H9 (cell line): ENCODE data around the gene RNU1-3. TPM values are rescaled to one million over a fixed set of nuclear protein-coding genes. Genes with fewer than 3 reads are reported as not detected.

Experiments
- DNase-seq: peaks from one replicate; pipeline ENCODE4 v3.0.0-alpha.2; 2017
- H2AFZ ChIP-seq: one replicate; pipeline ENCODE4 v1.6.1; 2013; ENCODE audit warnings: mild to moderate bottlenecking, low read length, control low read depth, moderate library complexity
- H2AK5ac ChIP-seq: 2 replicates; pipeline ENCODE4 v1.6.1; 2013; ENCODE audit warnings: low read length, control low read depth, mixed read lengths; ENCODE audit not compliant: insufficient read length
- H2BK120ac ChIP-seq: one replicate; pipeline ENCODE4 v1.6.1; 2013; ENCODE audit warnings: low read depth, mild to moderate bottlenecking, low read length, control low read depth, inconsistent platforms; ENCODE audit not compliant: poor library complexity, severe bottlenecking
- H2BK12ac ChIP-seq: 2 replicates; pipeline ENCODE4 v1.6.1; 2013; ENCODE audit warnings: low read length, control low read depth, mixed read lengths, low read depth; ENCODE audit not compliant: insufficient read length
- H2BK15ac ChIP-seq: 2 replicates; pipeline ENCODE4 v1.6.1; 2013; ENCODE audit warnings: low read depth, low read length, control low read depth
- H2BK20ac ChIP-seq: one replicate; pipeline ENCODE4 v1.6.1; 2013; ENCODE audit warnings: low read depth, mild to moderate bottlenecking, low read length, control low read depth, inconsistent platforms; ENCODE audit not compliant: poor library complexity, severe bottlenecking
- H2BK5ac ChIP-seq: 2 replicates; pipeline ENCODE4 v1.6.1; 2013; ENCODE audit warnings: low read length, control low read depth, mixed read lengths; ENCODE audit not compliant: insufficient read length
- H3K14ac ChIP-seq: 2 replicates; pipeline ENCODE4 v1.6.1; 2013; ENCODE audit warnings: low read length, control low read depth; ENCODE audit not compliant: insufficient read depth
- H3K18ac ChIP-seq: 2 replicates; pipeline ENCODE4 v1.6.1; 2013; ENCODE audit warnings: low read depth, mild to moderate bottlenecking, mixed read lengths, low read length, control low read depth; ENCODE audit not compliant: insufficient read length
- H3K23ac ChIP-seq: 2 replicates; pipeline ENCODE4 v1.6.1; 2013; ENCODE audit warnings: low read length, control low read depth, mixed read lengths, low read depth; ENCODE audit not compliant: insufficient read length
- H3K23me2 ChIP-seq: 2 replicates; pipeline ENCODE4 v1.6.1; 2013; ENCODE audit warnings: low read depth, mild to moderate bottlenecking, mixed read lengths, low read length, control low read depth; ENCODE audit not compliant: insufficient read length, poor library complexity, severe bottlenecking
- H3K27ac ChIP-seq: 2 replicates; pipeline ENCODE4 v1.5.1; 2013; ENCODE audit warnings: low read length, control low read depth, mixed read lengths, low read depth; ENCODE audit not compliant: insufficient read length
- H3K27me3 ChIP-seq: 2 replicates; pipeline ENCODE4 v1.6.1; 2013; ENCODE audit warnings: low read length, control low read depth, inconsistent platforms; ENCODE audit not compliant: insufficient read depth
- H3K4ac ChIP-seq: 2 replicates; pipeline ENCODE4 v1.6.1; 2013; ENCODE audit warnings: low read depth, mild to moderate bottlenecking, control low read depth, inconsistent platforms, low read length, moderate library complexity
- H3K4me1 ChIP-seq: 2 replicates; pipeline ENCODE4 v1.6.1; 2013; ENCODE audit warnings: low read length, control low read depth, inconsistent platforms; ENCODE audit not compliant: insufficient read depth
- H3K4me2 ChIP-seq: 2 replicates; pipeline ENCODE4 v1.6.1; 2013; ENCODE audit warnings: low read length, control low read depth, mixed read lengths; ENCODE audit not compliant: insufficient read length, insufficient read depth
- H3K56ac ChIP-seq: 2 replicates; pipeline ENCODE4 v1.6.1; 2013; ENCODE audit warnings: low read depth, mild to moderate bottlenecking, mixed read lengths, low read length, control low read depth; ENCODE audit not compliant: insufficient read length
- H3K79me1 ChIP-seq: 2 replicates; pipeline ENCODE4 v1.6.1; 2013; ENCODE audit warnings: low read depth, mild to moderate bottlenecking, moderate library complexity, low read length, control low read depth, inconsistent platforms; ENCODE audit not compliant: insufficient read depth, poor library complexity, severe bottlenecking
- H3K79me2 ChIP-seq: 2 replicates; pipeline ENCODE4 v1.6.1; 2013; ENCODE audit warnings: low read length, control low read depth, inconsistent platforms; ENCODE audit not compliant: insufficient read depth
- H3K9ac ChIP-seq: 2 replicates; pipeline ENCODE4 v1.6.1; 2013; ENCODE audit warnings: low read length, control low read depth, mixed read lengths; ENCODE audit not compliant: insufficient read length; ENCODE audit errors: extremely low read depth
- H3K9me3 ChIP-seq: one replicate; pipeline ENCODE4 v1.6.1; 2013; ENCODE audit warnings: low read depth, low read length, inconsistent platforms; ENCODE audit not compliant: control insufficient read depth
- H3T11ph ChIP-seq: one replicate; pipeline ENCODE4 v1.6.1; 2013; ENCODE audit warnings: mild to moderate bottlenecking, low read length, control low read depth, inconsistent platforms
- H4K20me1 ChIP-seq: one replicate; pipeline ENCODE4 v1.6.1; 2013; ENCODE audit not compliant: control insufficient read depth, insufficient read length, insufficient read depth
- H4K5ac ChIP-seq: 2 replicates; pipeline ENCODE4 v1.6.1; 2013; ENCODE audit warnings: low read depth, mild to moderate bottlenecking, mixed read lengths, low read length, control low read depth; ENCODE audit not compliant: insufficient read length
- H4K8ac ChIP-seq: replicated peaks from 2 replicates; pipeline ENCODE4 v1.6.1; 2013; ENCODE audit warnings: low read length, control low read depth, mixed read lengths, low read depth; ENCODE audit not compliant: insufficient read length
- H4K91ac ChIP-seq: 2 replicates; pipeline ENCODE4 v1.6.1; 2013; ENCODE audit warnings: low read depth, mild to moderate bottlenecking, moderate library complexity, mixed read lengths, low read length, control low read depth; ENCODE audit not compliant: insufficient read length
- H3K27ac Mint-ChIP-seq, 3 experiments: 2 replicates in 2 of 3; 3 replicates in 1 of 3; pipeline ENCODE4 v1.8.0; 2020 to 2021; ENCODE audit warnings: mixed read lengths in 3 of 3, mild to moderate bottlenecking in 1 of 3, moderate library complexity in 1 of 3
- H3K27me3 Mint-ChIP-seq: 2 replicates; pipeline ENCODE4 v1.8.0; 2021; ENCODE audit warnings: low read depth, mild to moderate bottlenecking, moderate library complexity, mixed read lengths
- H3K36me3 Mint-ChIP-seq, 3 experiments: 2 replicates in 2 of 3; 3 replicates in 1 of 3; pipeline ENCODE4 v1.8.0; 2020 to 2021; ENCODE audit warnings: low read depth in 3 of 3, mixed read lengths in 3 of 3; ENCODE audit not compliant: insufficient read depth in 1 of 3
- H3K4me1 Mint-ChIP-seq, 2 experiments: 2 replicates each; pipeline ENCODE4 v1.8.0; 2020; ENCODE audit warnings: mixed read lengths in 2 of 2
- H3K4me3 Mint-ChIP-seq, 2 experiments: 2 replicates in 1 of 2; 3 replicates in 1 of 2; pipeline ENCODE4 v1.8.0; 2020 to 2021; ENCODE audit warnings: mild to moderate bottlenecking in 2 of 2, mixed read lengths in 2 of 2, moderate library complexity in 1 of 2
- H3K9me3 Mint-ChIP-seq, 2 experiments: 2 replicates in 1 of 2; 3 replicates in 1 of 2; pipeline ENCODE4 v1.8.0; 2020; ENCODE audit warnings: mild to moderate bottlenecking in 2 of 2, mixed read lengths in 2 of 2, moderate library complexity in 1 of 2
- WGBS: extraction: QIAGEN DNeasy Blood & Tissue Kit; methylation state at CpG from one replicate; pipeline ENCODE4 v1.1.7; 2013; ENCODE audit warnings: missing lambda C conversion rate, low lambda C conversion rate, mixed read lengths; ENCODE audit not compliant: insufficient read length; ENCODE audit errors: extremely low coverage; 5-methylcytosine and 5-hydroxymethylcytosine counted together
- total RNA-seq: library from RNA; stranded (reverse); gene quantifications from 2 replicates; pipeline ENCODE4 v1.2.1, GENCODE V29; 2021
- TF ChIP-seq, protein P1 (sequence below): fragments of 200-600 bp; sonication (generic); conservative IDR thresholded peaks from 3 replicates; pipeline ENCODE4 v1.8.0; 2021; ENCODE audit warnings: antibody characterized with exemption, mild to moderate bottlenecking

RNU1-3 gene
- total RNA-seq, 1 experiment from 2014 or later, result 2,051 TPM

GRCh38 chr1:16617778-16618580, 48.8 kb downstream of the RNU1-3 start:
- no peak overlapping the region for H3K4me3 Mint-ChIP-seq
- no peaks in the 10 kb centered on the region for H3K36me3 Mint-ChIP-seq
- H3K23ac ChIP-seq, result no peak overlapping the region
- H3K9ac ChIP-seq, result peak overlapping the region; percentile 8
- no peak overlapping the region for H2AFZ ChIP-seq
- H3K4me1 Mint-ChIP-seq, result no peaks in the 10 kb centered on the region
- no peak overlapping the region for H2BK5ac ChIP-seq
- H4K20me1 ChIP-seq, result no peaks in the 10 kb centered on the region
- H3K18ac ChIP-seq, result no peak overlapping the region
- no CpG with 5 or more reads among the region's 7 CpGs for WGBS
- no peak overlapping the region for H2AK5ac ChIP-seq
- peaks cover 7% of the 10 kb centered on the region for H3K23me2 ChIP-seq
- TF ChIP-seq, protein P1, sequence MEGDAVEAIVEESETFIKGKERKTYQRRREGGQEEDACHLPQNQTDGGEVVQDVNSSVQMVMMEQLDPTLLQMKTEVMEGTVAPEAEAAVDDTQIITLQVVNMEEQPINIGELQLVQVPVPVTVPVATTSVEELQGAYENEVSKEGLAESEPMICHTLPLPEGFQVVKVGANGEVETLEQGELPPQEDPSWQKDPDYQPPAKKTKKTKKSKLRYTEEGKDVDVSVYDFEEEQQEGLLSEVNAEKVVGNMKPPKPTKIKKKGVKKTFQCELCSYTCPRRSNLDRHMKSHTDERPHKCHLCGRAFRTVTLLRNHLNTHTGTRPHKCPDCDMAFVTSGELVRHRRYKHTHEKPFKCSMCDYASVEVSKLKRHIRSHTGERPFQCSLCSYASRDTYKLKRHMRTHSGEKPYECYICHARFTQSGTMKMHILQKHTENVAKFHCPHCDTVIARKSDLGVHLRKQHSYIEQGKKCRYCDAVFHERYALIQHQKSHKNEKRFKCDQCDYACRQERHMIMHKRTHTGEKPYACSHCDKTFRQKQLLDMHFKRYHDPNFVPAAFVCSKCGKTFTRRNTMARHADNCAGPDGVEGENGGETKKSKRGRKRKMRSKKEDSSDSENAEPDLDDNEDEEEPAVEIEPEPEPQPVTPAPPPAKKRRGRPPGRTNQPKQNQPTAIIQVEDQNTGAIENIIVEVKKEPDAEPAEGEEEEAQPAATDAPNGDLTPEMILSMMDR, result no peak
- no peak overlapping the region for H4K91ac ChIP-seq
- H4K5ac ChIP-seq, result no peak overlapping the region
- no peak overlapping the region for H3K56ac ChIP-seq
- no peak overlapping the region for H3K4ac ChIP-seq
- H3T11ph ChIP-seq, result no peak overlapping the region
- no peak overlapping the region for H2BK15ac ChIP-seq
- no peaks in the 10 kb centered on the region for H3K79me2 ChIP-seq
- no peaks in the 10 kb centered on the region for H3K79me1 ChIP-seq
- H2BK20ac ChIP-seq, result no peak overlapping the region
- no peak overlapping the region for H3K14ac ChIP-seq
- H3K27ac ChIP-seq, result no peak overlapping the region
- peaks cover 6% of the 10 kb centered on the region; the same call in 1 of the 2 replicates for H3K27me3 ChIP-seq
- no peak for DNase-seq
- H3K27me3 Mint-ChIP-seq, result no peaks in the 10 kb centered on the region
- no peak overlapping the region for H2BK12ac ChIP-seq
- no peak overlapping the region for H3K27ac Mint-ChIP-seq
- no peaks in the 10 kb centered on the region for H3K9me3 Mint-ChIP-seq
- H2BK120ac ChIP-seq, result no peak overlapping the region
- H3K4me2 ChIP-seq, result no peak overlapping the region
- H3K4me1 ChIP-seq, result no peaks in the 10 kb centered on the region
- no peaks in the 10 kb centered on the region for H3K9me3 ChIP-seq
- no peak overlapping the region for H4K8ac ChIP-seq
